Measurements from ENCODE around the gene CPNE9.

CPNE9 gene, protein sequence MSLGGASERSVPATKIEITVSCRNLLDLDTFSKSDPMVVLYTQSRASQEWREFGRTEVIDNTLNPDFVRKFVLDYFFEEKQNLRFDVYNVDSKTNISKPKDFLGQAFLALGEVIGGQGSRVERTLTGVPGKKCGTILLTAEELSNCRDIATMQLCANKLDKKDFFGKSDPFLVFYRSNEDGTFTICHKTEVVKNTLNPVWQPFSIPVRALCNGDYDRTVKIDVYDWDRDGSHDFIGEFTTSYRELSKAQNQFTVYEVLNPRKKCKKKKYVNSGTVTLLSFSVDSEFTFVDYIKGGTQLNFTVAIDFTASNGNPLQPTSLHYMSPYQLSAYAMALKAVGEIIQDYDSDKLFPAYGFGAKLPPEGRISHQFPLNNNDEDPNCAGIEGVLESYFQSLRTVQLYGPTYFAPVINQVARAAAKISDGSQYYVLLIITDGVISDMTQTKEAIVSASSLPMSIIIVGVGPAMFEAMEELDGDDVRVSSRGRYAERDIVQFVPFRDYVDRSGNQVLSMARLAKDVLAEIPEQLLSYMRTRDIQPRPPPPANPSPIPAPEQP

DNA sequence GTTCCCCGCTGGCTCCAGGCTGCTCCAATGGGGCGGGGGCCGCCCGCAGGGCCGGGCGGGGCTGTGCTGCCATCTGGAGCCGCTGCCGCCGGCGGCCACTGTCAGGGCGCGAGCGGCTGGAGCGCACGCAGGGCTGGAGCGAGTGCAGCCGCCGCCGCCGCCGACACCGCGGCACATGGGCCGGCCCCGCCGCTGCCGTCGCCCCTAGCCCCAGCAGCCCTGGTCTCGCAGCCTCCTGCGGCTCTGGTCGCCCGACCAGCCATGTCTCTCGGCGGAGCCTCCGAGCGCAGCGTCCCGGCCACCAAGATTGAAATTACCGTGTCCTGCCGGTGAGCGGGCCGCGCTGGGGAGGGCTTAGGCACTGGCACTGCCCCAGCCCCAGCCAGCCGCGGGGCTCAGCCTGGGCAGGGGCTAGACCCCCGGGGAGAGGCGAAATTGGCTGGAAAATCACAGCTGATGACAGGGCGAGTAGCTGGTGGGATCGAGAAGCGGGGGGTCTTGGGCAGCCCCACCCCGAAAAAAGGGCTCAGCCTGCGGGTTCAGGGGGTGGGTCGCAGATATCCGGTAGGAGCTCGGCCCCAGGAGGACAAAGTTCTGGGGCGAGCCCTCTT is at the start of gene CPNE9:
TSS of gene CPNE9 (plus strand) at position 98 of the 611 bp plus-strand sequence. CDS start at position 262, 164 bp downstream.
- in situ Hi-C loops (cut with MboI; ENCODE audit: low sequenced_read_pairs) = no loop called here

DNA sequence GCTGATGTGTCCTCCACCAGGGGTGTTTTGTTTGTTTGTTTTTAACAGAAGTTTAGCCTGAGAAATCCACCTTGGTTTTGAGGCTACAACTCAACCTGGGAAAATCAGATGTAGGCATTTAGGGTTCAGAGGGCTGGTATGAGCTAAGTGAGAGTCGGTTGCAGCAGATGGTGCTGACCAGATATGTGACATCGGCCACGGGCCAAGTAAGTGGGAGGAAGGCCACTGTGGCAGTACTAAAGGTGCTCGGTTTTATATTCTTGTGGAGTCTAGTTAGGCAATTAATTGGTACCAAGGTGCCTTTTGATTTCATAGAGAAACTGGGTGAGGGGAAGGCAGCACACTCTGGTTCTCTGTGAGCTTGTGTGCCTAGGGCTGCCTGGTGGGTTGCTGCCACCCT is 43.8 kb upstream of the CPNE9 start:
- in situ Hi-C loops (cut with MboI; ENCODE audit: low sequenced_read_pairs) = no loop called here

DNA sequence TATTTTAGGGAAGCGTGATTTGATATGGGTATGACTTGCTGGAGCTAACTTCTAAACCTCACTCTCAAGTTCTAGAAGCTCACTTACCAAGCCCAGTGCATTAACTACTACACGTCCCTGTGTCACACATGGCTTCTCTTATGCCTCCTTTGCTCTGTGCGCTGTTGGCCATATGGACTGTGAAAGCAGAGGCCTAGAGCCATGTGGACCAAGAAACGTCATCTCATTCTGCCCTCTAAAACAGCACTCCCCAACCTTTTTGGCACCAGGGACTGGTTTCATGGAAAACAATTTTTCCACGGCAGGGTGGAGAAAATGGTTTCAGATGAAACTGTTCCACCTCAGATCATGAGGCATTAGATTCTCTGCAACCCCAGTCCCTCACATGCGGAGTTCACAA is 42.7 kb upstream of the CPNE9 start:
- in situ Hi-C loops (cut with MboI; ENCODE audit: low sequenced_read_pairs) = no loop called here

DNA sequence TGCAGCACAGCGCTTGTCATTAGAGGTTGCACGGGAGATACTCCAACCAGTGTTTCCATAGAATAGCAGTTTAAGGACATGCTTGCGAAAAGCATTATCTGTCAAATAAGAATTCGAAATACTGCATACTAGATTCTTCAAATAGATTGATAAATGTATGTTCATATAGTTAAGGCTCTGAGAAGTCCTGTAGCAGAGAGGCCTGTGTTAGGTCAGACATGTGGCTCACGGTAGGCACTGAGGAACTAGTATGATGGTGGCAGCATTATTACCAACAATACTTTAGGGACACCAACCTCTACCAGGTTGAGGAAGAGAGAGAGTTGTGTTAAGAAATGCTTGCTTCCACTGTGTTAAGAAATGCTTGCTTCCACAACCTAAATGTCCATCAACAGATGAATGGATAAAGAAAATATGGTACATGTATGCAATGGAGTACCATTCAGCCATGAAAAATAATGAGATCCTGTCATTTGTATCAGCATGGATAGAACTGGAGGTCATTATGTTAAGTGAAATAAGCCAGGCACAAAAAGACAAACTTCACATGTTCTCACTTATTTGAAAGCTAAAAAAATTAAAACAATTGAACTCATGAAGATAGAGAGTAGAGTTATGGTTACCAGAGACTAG is 39.4 kb upstream of the CPNE9 start:
- in situ Hi-C loops (cut with MboI; ENCODE audit: low sequenced_read_pairs) = no loop called here

DNA sequence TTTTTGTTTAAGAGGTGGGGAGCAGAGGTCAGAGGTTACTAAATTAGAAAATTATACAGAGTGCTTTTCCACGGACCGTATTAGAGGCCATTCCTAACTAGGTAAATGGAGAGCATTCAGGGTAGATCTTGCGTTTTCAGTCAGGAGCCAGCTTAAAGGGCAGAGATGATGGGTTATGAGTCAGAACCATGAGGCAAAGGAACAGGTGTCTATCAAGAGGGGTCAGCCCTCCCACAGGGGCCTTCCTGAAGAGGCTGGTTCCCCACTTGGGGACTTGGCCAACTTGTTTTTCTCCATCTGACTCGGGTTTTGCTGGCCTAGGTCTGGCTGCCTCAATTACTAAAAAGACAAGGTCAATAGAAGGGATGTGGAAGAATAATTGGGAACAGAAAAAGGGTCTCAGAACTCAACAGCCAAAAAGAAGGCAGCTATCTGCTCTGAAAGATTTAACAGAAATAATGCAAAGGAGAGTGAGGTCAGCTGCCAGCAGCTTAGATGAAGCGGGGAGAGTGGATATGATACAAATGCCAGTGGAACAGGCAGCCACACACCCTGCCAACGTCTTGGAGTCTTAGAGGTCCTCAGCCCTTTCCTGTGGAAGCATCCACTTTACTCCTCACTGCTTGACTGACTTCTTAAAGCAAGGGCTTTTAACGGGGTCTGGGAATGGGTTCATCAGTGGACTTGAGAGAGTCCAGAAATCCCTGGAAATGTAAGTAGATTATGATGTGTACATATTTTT is 36.8 kb upstream of the CPNE9 start:
- in situ Hi-C loops (cut with MboI; ENCODE audit: low sequenced_read_pairs) = no loop called here

DNA sequence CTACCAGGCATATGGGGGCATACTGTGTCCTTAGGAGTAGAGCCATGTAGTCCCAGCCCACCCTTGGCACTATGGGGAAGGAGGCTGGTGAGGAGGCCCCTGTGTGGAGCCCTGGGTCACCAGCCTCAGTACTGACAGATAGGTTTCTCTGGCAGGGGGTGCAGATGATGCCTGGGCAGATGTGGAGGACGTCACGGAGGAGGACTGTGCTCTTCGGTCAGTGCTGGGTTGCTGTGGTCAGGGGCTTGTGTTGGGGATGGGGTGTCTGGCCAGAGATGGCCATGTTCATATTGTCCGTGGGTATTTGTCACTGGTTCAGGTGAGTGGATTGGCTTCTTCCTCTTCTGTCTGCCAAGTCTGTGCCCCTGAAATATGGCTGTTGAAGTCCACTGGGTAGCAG is 34.4 kb upstream of the CPNE9 start:
- in situ Hi-C loops (cut with MboI; ENCODE audit: low sequenced_read_pairs) = no loop called here

DNA sequence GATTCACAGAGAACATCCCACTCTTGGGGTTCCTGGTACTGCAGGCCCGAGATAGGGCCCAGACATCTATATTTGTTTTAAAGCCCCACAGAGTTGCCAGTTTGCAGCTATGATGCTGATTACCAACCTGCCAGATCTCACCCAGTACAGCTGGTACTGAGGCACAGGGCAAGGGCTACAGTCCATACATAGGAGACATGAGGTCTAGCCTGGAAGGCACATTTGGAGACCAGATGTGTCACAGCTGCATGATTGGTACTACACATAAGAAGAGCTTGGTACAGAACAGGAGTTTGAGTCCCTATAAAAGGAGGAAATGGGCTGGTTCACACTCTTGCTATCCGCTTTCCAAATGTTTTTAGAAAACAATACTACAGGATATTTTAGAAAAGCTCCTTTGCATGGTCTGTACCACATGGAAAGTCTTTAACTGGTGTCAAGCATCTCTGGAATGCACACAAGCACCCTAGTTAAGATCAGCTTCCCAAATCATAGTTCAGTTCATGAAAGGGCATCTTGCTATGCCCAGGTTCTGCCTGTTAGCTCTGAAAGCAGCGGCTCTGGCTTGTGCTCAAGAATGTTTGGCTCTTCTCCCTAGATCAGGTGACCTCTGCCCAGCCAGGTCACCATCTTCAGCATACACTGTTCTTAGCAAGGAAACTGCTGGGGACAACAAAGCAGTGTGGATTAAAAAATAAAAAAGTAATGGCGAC is 33.8 kb upstream of the CPNE9 start:
- in situ Hi-C loops (cut with MboI; ENCODE audit: low sequenced_read_pairs) = no loop called here

DNA sequence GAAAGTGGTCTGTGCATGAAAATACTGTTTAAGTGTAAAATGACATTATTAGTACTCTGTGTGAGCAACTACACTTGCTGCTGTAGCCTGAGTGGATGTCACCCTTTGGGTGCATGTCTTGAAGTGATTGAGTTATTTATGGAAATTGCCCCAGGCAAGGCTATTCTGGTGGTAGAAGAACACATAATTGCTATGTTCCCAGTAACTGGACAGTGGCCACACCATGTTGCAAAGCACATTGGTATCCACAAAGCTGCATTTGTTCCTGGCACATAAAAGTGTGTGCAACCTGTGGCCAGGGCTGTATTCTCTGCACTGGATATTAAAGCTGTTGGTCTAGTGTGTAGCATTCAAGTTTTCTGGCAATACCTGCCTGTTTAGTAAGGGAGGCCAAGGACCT is 30.6 kb upstream of the CPNE9 start:
- in situ Hi-C loops (cut with MboI; ENCODE audit: low sequenced_read_pairs) = no loop called here

DNA sequence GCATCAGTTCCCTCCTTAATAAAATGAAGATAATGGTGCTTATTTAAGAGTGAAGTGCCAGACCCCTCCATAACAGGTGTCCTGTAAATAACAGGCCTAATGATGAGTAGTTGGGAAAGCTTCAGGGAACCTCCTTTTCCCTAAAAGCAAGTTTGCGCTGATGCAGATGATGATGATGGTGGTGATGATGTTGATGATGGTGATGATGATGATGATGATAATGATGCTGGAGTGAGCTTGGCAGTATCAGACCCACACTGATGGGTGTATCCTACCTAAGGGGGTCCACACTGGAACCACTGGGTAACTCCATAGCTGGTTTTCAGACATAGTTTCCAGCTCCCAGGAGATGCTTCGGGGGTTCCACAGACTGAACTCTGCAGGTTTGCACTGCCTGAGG is 29.9 kb upstream of the CPNE9 start:
- in situ Hi-C loops (cut with MboI; ENCODE audit: low sequenced_read_pairs) = no loop called here

DNA sequence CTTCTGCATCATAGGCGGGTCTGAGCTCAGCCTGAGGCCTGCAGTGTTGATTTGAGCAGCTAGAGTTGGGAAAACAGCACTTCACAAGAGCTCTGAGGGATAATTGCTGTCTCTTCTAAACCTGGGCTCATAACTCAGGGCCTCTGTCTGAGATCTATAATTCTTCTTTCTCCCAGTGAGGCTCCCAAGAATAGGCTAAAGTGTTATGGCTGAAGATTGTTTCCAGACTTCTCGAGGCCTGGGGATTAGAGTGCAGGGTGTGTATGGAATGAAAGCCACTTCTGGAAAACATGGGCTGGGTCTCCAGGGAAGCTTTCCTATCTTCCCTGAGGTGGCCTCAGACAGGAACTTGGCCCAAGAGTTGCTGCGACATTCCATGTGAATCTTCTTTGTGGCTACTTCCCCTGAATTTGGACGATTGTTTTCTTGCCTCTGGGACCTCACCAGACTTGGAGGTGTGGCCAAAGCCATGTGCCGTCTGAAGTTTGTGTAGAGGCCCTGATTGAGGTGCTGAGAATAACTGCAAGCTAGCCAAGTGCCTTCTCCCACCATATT is 27.8 kb upstream of the CPNE9 start:
- in situ Hi-C loops (cut with MboI; ENCODE audit: low sequenced_read_pairs) = no loop called here

DNA sequence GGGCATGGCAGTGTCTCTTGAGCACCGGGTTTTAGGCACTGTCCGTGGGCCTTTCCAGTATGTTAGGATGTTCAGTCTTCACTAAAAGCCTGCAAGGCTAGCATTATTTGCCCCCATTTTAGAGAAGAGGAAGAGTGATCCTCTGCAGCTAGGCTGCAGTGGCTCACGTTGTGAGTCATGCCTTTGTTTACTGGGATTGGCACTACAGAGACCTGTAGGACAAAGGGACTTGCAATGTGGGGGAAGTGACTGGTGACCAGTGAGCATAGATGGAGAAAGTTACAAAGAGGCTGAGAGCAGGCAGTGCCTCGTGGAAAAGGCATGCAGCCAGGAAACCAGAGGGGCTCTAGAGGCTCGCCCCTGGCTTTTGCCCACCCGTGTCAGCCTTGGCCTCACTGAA is 26.8 kb upstream of the CPNE9 start:
- in situ Hi-C loops (cut with MboI; ENCODE audit: low sequenced_read_pairs) = no loop called here

DNA sequence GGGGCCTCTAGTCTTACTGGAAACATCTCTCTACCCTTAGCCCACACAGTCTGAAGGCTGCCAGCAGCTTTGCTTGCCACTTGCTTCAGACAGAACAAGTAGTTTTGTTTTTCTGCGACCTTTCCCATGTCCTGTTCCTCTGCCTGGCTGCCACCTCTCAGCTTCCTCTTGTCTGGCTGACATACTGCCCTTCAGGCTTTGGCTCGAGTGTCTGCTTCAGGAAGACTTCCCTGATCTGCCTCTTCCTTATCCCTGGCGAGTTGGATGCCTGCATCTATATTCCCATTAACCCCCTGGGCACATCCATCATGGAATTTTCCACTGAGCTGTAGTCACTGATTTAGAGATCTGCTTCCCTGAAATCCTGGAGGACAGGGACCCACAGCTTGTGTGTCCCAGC is 25.1 kb upstream of the CPNE9 start:
- in situ Hi-C loops (cut with MboI; ENCODE audit: low sequenced_read_pairs) = no loop called here

DNA sequence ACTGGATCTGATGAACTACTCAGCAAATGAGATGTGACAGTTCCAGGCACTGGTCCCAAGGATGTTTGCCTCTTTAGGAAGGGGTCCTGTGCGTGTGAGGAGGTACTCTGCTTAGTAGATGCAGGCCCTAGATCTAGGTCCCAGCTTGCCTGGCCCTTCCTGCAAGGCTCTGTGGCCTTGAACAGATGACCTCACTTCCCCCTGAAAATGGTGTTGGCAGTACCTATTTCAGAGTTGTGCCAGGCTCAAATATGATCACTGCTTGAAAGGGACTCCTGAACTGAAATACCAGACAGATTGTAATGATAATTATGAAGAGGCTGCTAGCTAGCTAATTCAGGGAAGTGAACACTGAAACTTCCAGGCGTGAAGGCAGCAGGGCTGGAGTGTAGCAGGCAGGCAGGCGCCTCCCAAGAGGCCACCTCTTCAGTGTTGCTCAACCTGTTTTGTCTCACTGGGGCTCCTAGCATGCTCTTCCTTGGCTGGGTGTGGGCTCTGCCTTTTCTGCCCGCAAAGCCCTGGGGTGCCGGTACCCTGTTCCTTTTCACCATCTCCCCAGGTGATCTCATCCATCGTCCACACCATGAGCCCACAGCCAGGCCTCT is 24.1 kb upstream of the CPNE9 start:
- in situ Hi-C loops (cut with MboI; ENCODE audit: low sequenced_read_pairs) = no loop called here

DNA sequence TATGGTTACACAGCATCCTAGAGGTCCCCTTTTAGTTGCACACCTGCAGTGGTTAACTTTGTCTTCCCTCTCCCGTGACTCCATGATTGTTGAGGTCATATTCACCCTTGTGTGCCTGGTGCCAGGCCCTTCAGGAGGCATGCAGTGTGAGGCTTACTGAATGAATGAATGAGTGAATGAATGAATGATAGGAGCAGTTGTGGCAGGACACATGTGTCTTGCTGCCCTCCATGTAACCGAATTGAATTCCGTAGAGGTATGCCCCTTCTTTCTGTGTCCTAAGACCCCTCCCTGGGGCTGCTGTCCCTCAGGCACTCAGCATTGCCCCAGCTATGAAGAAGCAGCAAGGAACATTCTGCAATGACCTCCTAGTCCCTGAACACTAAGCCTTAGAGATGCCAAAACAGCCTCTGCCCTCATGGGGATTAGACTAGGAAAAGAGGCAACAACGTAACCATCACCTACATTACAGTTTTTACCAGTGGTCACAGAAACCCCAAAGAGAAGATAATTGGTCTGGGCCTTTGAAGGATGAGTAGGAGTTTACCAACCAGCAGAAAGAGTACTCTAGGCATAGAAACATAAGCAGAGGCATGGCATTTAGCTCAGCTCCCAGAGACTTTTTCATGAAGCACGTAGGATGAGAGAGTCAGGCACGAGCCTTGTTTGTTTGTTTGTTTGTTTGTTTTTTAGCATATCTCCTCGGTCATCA is 22.5 kb upstream of the CPNE9 start:
- in situ Hi-C loops (cut with MboI; ENCODE audit: low sequenced_read_pairs) = no loop called here

DNA sequence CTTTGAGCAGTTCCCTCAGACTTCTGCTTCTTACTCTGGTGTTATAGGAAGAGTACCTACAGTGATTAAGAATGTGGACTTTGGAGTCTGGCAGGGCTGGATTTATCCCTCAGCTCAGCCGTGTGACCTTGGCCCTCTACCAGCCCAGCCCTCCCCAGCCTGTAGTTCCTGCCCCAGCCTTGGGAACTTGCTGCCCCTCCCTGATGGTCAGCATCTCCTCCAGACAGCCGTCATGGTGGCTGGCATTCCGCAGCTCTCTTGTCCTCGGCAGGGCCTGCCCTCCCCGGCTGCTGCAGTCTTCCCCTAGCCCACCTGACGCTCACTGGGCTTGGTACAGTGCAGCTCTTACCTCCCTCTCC is 21.9 kb upstream of the CPNE9 start:
- in situ Hi-C loops (cut with MboI; ENCODE audit: low sequenced_read_pairs) = no loop called here

DNA sequence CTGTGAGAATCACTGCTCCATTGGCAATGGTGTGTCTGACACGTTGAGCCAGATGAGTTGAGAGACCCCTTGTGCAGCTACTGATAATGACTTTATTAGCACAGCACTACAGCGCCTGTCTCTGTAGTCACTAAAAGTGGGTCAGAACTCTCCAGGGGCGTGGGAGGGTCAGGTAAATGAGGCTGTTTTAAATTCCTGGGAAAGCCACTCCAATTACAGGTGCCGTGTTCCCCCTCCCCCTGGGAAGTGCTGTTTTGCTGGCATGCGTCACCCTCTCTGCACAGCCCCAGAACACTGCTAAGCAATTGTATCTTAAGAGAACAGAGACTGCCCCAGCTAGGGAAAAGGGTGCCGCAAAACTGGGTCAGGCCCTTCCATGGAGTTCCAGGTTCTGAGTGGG is 21.5 kb upstream of the CPNE9 start:
- in situ Hi-C loops (cut with MboI; ENCODE audit: low sequenced_read_pairs) = no loop called here

DNA sequence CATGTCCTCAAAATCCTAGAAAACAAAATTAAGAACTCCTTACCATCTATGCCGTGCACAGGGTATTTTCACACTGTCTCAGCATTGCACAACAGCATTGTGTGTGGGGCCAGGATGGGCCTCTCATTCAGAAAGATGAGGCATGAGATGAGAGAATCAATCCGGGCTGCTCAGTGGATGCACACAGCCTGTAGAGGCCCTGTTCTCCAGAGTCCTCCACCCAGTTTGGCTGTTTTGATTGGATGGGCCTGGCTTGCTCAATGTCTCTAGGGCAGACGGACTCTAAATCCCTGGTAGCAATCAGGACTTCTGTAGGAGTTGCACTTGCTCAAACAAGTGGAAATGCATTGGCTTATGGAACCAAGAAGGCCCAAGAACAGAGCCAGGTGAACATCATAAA is 20.2 kb upstream of the CPNE9 start:
- in situ Hi-C loops (cut with MboI; ENCODE audit: low sequenced_read_pairs) = no loop called here

DNA sequence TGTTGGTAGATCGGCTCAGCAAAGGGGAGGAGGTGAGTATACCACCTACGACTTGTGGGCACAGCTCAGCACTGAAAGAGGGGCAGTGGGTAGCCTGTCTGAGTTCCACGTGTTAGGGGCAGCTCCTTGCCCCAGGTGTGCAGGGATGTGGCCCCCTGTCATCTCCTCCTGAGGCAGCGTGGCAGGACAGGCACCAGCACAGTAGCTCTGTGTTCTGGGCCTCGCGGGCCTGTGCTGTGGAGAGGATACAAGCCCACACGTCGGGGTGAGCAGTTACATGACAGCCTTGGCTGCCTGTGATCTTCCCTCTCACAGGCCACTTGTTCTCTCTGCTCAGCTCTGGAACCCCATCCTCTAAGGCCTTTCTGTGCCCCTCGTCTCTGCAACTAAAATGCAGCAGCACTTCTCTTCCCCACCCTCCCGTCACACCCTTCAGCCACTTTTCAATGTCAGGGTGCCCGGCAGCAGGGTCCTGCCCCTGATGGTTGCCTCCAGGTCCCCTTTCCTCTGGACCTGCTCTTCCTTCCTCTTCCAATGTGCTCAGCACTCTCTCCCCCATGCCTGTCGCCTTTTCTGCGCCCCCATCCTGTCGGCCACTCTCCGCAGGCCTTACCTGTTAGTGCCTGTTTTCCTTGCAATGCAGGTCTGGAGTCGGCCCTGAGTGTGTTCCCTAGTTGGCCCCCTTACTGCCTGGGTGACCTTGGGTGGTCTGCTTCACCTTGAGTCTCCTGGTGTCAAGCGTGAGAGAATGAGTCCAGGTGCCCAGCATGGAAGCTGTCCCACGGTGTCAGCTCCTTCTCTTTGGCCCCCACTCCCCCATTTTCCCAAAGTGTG is 18.2 kb upstream of the CPNE9 start:
- in situ Hi-C loops (cut with MboI; ENCODE audit: low sequenced_read_pairs) = no loop called here
